GM18508 (cell line): ENCODE measurements around the gene VEGFB.

Experiments used
- ATAC-seq: cut with Tn5 transposase; IDR thresholded peaks from one replicate; pipeline ENCODE4 v1.9.1; 2021; ENCODE audit warnings: moderate number of reproducible peaks; ENCODE audit not compliant: insufficient read depth, unreplicated experiment

Gene VEGFB

GRCh38 chr11:64276653-64277431, 42.5 kb downstream of the VEGFB start:
- ATAC-seq: no peak

- no peak for ATAC-seq
Observed at GRCh38 chr11:64278576-64279190, 44.3 kb downstream of the VEGFB start.

- ATAC-seq: no peak
Observed at GRCh38 chr11:64281957-64282770, 47.8 kb downstream of the VEGFB start.

- no peak for ATAC-seq
Observed at GRCh38 chr11:64283092-64283491, 48.7 kb downstream of the VEGFB start.

GRCh38 chr11:64284048-64284961, 49.9 kb downstream of the VEGFB start, which contains the start of gene BAD:
Gene BAD, minus strand, starts transcription at chr11:64284665. Its CDS starts 297 bp downstream, at chr11:64284368.
- ATAC-seq: no peak

GRCh38 chr11:64284962-64285884, 50.8 kb downstream of the VEGFB start, which contains the start of gene GPR137:
Gene GPR137, plus strand, starts transcription at chr11:64285848. Its CDS starts 677 bp downstream, at chr11:64286525.
- ATAC-seq: no peak

- ATAC-seq: no peak
Observed at GRCh38 chr11:64285885-64286800, 51.8 kb downstream of the VEGFB start.

GRCh38 chr11:64286801-64287159, 52.4 kb downstream of the VEGFB start:
- no peak for ATAC-seq

- ATAC-seq: no peak
Observed at GRCh38 chr11:64287676-64288352, 53.4 kb downstream of the VEGFB start.

- no peak for ATAC-seq
Observed at GRCh38 chr11:64288353-64288750, 54.0 kb downstream of the VEGFB start.
